Stimulated activated CD4-positive, alpha-beta T cell treated with anti-CD3 and anti-CD28 coated beads, Interleukin-15, amount 100 ng/mL, for 24 hours (primary cell): ENCODE data around the gene PRR12.

Experiments
- DNase-seq: peaks from one replicate; pipeline ENCODE4 v3.0.0-alpha.2; 2020

The PRR12 gene

GRCh38 chr19:49669516-49669915 lies 78.5 kb downstream of the PRR12 start:
- no peak for DNase-seq

DNA sequence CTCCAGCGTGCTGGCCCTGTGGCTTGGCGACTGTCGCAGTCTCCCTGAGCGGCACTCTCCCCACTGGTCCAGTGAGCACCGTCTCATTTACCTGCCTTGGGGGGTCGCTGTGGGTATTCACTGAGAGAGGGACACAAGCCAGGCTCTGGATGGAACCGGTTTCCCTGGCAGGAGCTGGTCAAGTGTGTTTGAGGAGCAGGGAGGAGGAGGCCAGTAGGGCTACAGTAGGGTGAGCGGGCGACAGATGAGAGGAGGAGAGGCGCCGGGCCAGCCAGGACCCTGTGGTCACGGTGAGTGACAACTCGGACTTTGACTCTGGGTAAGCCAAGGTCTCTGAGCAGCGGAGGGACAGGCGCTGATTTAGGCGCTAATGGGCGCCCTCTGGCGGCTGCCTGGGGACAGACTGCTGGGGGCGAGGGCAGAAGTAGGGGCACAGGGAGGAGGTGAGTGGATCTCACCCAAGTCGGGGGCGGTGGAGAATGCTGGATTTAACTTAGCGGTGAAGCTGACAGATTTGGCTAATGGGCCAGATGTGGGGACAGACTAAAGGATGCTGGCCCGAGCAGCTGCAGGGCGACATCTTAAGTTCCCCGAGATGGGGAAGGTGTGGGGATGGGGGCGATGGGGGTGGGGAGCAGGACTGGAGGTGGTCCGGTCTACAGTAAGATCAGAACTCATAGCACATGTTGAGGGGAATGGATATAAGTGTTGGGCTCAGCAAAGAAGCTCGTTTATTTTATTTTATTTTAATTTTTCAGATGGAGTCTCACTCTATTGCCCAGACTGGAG lies 81.3 kb downstream of the PRR12 start:
- peak; percentile 83 for DNase-seq
